Gastrocnemius medialis (tissue), 4 donors: ENCODE results near the gene HTR2A. TPM values are rescaled to one million over a fixed set of nuclear protein-coding genes. Genes with fewer than 3 reads are reported as not detected.

ENCODE experiments used
- ATAC-seq, 2 donors: fragments of 150-250 bp; one replicate each; pipeline ENCODE4 v1.9.1; 2016
- DNase-seq, 2 donors: peaks; one replicate each; pipeline ENCODE4 v3.0.0-alpha.2; 2019
- H3K27ac ChIP-seq, 4 donors: fragments of 200-600 bp; sonication (generic); 1 replicate in 1 of 4; 2 replicates in 3 of 4; pipeline ENCODE4 v1.5.1; 2016 to 2018; ENCODE audit warnings: mild to moderate bottlenecking in 2 of 4, moderate library complexity in 1 of 4
- H3K27me3 ChIP-seq, 3 donors: fragments of 200-600 bp; sonication (generic) in 2 of 3; 1 replicate in 1 of 3; 2 replicates in 2 of 3; pipeline versions ENCODE4 v1.5.1 to v1.6.0; 2016 to 2019; ENCODE audit warnings: mild to moderate bottlenecking in 1 of 3, moderate library complexity in 1 of 3
- H3K36me3 ChIP-seq, 2 donors: fragments of 200-600 bp; sonication (generic) in 1 of 2; one replicate each; pipeline ENCODE4 v1.5.1; 2017 to 2018
- H3K4me1 ChIP-seq, 2 donors: fragments of 200-600 bp; sonication (generic) in 1 of 2; one replicate each; pipeline ENCODE4 v1.5.1; 2016 to 2017; ENCODE audit warnings: mild to moderate bottlenecking in 2 of 2
- H3K4me3 ChIP-seq, 4 donors: fragments of 200-600 bp; sonication (generic) in 3 of 4; 1 replicate in 1 of 4; 2 replicates in 3 of 4; pipeline ENCODE4 v1.5.1; 2016 to 2019; ENCODE audit warnings: mild to moderate bottlenecking in 2 of 4
- H3K9me3 ChIP-seq, 3 donors: fragments of 200-600 bp; sonication (generic) in 2 of 3; 1 replicate in 1 of 3; 2 replicates in 2 of 3; pipeline ENCODE4 v1.5.1; 2016 to 2019
- CTCF ChIP-seq, 5 experiments: fragments of 450-650 bp in 3 of 5; fragments of 200-600 bp in 2 of 5; sonication (generic) in 2 of 5; IDR thresholded peaks in 4 of 5; conservative IDR thresholded peaks in 1 of 5; 1 replicate in 4 of 5; 2 replicates in 1 of 5; pipeline ENCODE4 v1.5.1; 2016 to 2019; ENCODE audit warnings: antibody characterized with exemption in 5 of 5, mild to moderate bottlenecking in 3 of 5, moderate library complexity in 3 of 5
- POLR2A ChIP-seq, 2 donors: fragments of 450-650 bp; IDR thresholded peaks; one replicate each; pipeline ENCODE4 v1.6.1; 2017; ENCODE audit warnings: antibody characterized with exemption in 2 of 2, mild to moderate bottlenecking in 2 of 2, moderate library complexity in 2 of 2
- in situ Hi-C, 4 donors: fragments of 200-750 bp; cut with MboI; loops; one replicate each; pipeline versions ENCODE4 v1.15.0 to v1.8.0; 2017; ENCODE audit warnings: low sequenced_read_pairs in 4 of 4
- intact Hi-C: fragments of 100-400 bp; cut with DNase I; formaldehyde crosslinking; loops from one replicate; pipeline ENCODE4 v1.15.1; 2023; ENCODE audit warnings: low total_unique reads
- total RNA-seq, 4 donors: library from RNA; depleted of rRNA; stranded (reverse); fragments of >200 nt; gene quantifications; one replicate each; pipeline versions ENCODE4 v1.1.0 to v1.2.3, GENCODE V29; 2016

HTR2A gene
- total RNA-seq, 4 donors from 2014 or later, result 0.55 TPM; not detected in 3

GRCh38 chr13:46925486-46925885, 28.6 kb upstream of the HTR2A start:
- in situ Hi-C loops (no loop called here), intact Hi-C loops (no loop called here)
- DNase-seq, result no peak
- no peaks in the 10 kb centered on the region for H3K4me1 ChIP-seq
- H3K27me3 ChIP-seq, result no peaks in the 10 kb centered on the region
- H3K27ac ChIP-seq, result no peak overlapping the region
- ATAC-seq, result no peak
- no peaks in the 10 kb centered on the region for H3K36me3 ChIP-seq
- no peak overlapping the region for H3K4me3 ChIP-seq
- TF ChIP-seq CTCF (IDR thresholded peaks at IDR 0.05 in 4 of 5, conservative IDR thresholded peaks at IDR 0.05 in 1 of 5), result no peak
- TF ChIP-seq POLR2A (IDR thresholded peaks at IDR 0.05), result no peak
- H3K9me3 ChIP-seq, result no peaks in the 10 kb centered on the region

- no peak overlapping the region for H3K4me3 ChIP-seq
- no peaks in the 10 kb centered on the region for H3K4me1 ChIP-seq
- no peak for DNase-seq
- TF ChIP-seq POLR2A (IDR thresholded peaks at IDR 0.05), result no peak
- no peak for TF ChIP-seq CTCF (IDR thresholded peaks at IDR 0.05 in 4 of 5, conservative IDR thresholded peaks at IDR 0.05 in 1 of 5)
- intact Hi-C loops, result no loop called here
- in situ Hi-C loops, result no loop called here
- no peaks in the 10 kb centered on the region for H3K36me3 ChIP-seq
- ATAC-seq, result no peak
- H3K27me3 ChIP-seq, result no peaks in the 10 kb centered on the region
- no peak overlapping the region for H3K27ac ChIP-seq
- no peaks in the 10 kb centered on the region for H3K9me3 ChIP-seq
Observed at GRCh38 chr13:46914341-46914740, 17.5 kb upstream of the HTR2A start.

- no peaks in the 10 kb centered on the region for H3K27me3 ChIP-seq
Observed at GRCh38 chr13:46913757-46914156, 16.9 kb upstream of the HTR2A start.

GRCh38 chr13:46909042-46909441, 12.2 kb upstream of the HTR2A start:
- TF ChIP-seq CTCF (IDR thresholded peaks at IDR 0.05 in 4 of 5, conservative IDR thresholded peaks at IDR 0.05 in 1 of 5) (no peak), POLR2A (IDR thresholded peaks at IDR 0.05) (no peak)
- in situ Hi-C loops (no loop called here), intact Hi-C loops (no loop called here)
- no peaks in the 10 kb centered on the region for H3K4me1 ChIP-seq
- H3K27ac ChIP-seq, result no peak overlapping the region
- no peaks in the 10 kb centered on the region for H3K9me3 ChIP-seq
- DNase-seq (no peak), ATAC-seq (no peak)
- no peaks in the 10 kb centered on the region for H3K27me3 ChIP-seq
- no peak overlapping the region for H3K4me3 ChIP-seq
- H3K36me3 ChIP-seq, result no peaks in the 10 kb centered on the region

More at GRCh38 chr13:46913757-46914156, 16.9 kb upstream of the HTR2A start:
- Histone ChIP-seq H3K27ac (no peak overlapping the region), H3K4me1 (no peaks in the 10 kb centered on the region), H3K9me3 (no peaks in the 10 kb centered on the region), H3K4me3 (no peak overlapping the region), H3K36me3 (no peaks in the 10 kb centered on the region)
- intact Hi-C loops, result no loop called here
- in situ Hi-C loops, result no loop called here
- TF ChIP-seq CTCF (IDR thresholded peaks at IDR 0.05 in 4 of 5, conservative IDR thresholded peaks at IDR 0.05 in 1 of 5) (no peak), POLR2A (IDR thresholded peaks at IDR 0.05) (no peak)
- ATAC-seq (no peak), DNase-seq (no peak)

GRCh38 chr13:46908501-46908900, 11.6 kb upstream of the HTR2A start:
- H3K4me3 ChIP-seq, result no peak overlapping the region
- TF ChIP-seq POLR2A (IDR thresholded peaks at IDR 0.05), result no peak
- TF ChIP-seq CTCF (IDR thresholded peaks at IDR 0.05 in 4 of 5, conservative IDR thresholded peaks at IDR 0.05 in 1 of 5), result no peak
- DNase-seq (no peak), ATAC-seq (no peak)
- H3K9me3 ChIP-seq, result no peaks in the 10 kb centered on the region
- H3K27me3 ChIP-seq, result no peaks in the 10 kb centered on the region
- no peak overlapping the region for H3K27ac ChIP-seq
- intact Hi-C loops (no loop called here), in situ Hi-C loops (no loop called here)
- no peaks in the 10 kb centered on the region for H3K36me3 ChIP-seq
- no peaks in the 10 kb centered on the region for H3K4me1 ChIP-seq
